Panc1 (cell line): ENCODE data around the gene FARSB.

Experiments
- POLR2AphosphoS5 ChIP-seq: IDR thresholded peaks from 2 replicates; pipeline ENCODE4 v1.6.1; 2012; ENCODE audit warnings: mild to moderate bottlenecking, low read depth, low read length, moderate library complexity
- TCF7L2 ChIP-seq: IDR thresholded peaks from 2 replicates; pipeline ENCODE4 v1.6.1; 2011; ENCODE audit warnings: mild to moderate bottlenecking, low read depth, low read length, inconsistent platforms
- TF ChIP-seq, protein P1 (sequence below): fragments of 450-650 bp; IDR thresholded peaks from 2 replicates; pipeline ENCODE4 v1.5.1; 2017; ENCODE audit warnings: mild to moderate bottlenecking

DNA sequence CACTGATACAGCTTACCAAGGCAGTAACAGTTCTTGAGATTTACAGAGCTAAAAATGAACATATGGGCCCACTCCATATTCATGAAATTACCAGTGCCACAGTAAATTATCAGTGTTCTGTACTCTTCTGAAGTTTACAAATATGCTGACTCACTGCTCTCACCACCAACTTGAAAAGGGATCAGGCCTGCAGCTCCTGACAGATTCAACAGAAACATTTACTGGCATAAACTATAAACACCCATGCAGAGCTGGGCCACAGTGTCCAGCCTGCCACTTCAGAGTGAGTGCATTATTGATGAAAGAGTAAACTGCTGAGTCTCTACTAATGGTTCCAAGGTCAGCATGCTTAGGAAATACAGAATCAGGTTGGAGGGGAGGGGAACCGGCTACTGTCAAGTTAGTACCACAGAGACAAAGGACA is 83.1 kb downstream of the FARSB start:
- TF ChIP-seq, protein P1, sequence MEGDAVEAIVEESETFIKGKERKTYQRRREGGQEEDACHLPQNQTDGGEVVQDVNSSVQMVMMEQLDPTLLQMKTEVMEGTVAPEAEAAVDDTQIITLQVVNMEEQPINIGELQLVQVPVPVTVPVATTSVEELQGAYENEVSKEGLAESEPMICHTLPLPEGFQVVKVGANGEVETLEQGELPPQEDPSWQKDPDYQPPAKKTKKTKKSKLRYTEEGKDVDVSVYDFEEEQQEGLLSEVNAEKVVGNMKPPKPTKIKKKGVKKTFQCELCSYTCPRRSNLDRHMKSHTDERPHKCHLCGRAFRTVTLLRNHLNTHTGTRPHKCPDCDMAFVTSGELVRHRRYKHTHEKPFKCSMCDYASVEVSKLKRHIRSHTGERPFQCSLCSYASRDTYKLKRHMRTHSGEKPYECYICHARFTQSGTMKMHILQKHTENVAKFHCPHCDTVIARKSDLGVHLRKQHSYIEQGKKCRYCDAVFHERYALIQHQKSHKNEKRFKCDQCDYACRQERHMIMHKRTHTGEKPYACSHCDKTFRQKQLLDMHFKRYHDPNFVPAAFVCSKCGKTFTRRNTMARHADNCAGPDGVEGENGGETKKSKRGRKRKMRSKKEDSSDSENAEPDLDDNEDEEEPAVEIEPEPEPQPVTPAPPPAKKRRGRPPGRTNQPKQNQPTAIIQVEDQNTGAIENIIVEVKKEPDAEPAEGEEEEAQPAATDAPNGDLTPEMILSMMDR, result no peak
- TF ChIP-seq TCF7L2 (no peak), POLR2AphosphoS5 (no peak)
